ENCODE data around the gene TLK1. TPM values are rescaled to one million over a fixed set of nuclear protein-coding genes. Genes with fewer than 3 reads are reported as not detected.

Gene TLK1
- total and polyA plus RNA-seq, 2 experiments from 2014 or later, result 41.2 to 45.0 TPM

GRCh38 chr2:170996316-170996715 is 164.4 kb downstream of the TLK1 start:
- no peaks in the 10 kb centered on the region for H3F3A ChIP-seq (replicated peaks; ENCODE audit: low read depth)
- peaks cover 16% of the 10 kb centered on the region; the same call in 1 of the 2 replicates for H3K36me3 ChIP-seq (ENCODE audit: insufficient read depth)
- no peak overlapping the region for H3K4me3 Mint-ChIP-seq
- peaks cover 3% of the 10 kb centered on the region; the same call in 2 of the 3 replicates for H3K4me1 Mint-ChIP-seq
- H2AFZ ChIP-seq, result no peak overlapping the region
- no peak for ATAC-seq
- H3K27me3 ChIP-seq (ENCODE audit: insufficient read depth), result no peaks in the 10 kb centered on the region
- H3K9me3 Mint-ChIP-seq, result no peaks in the 10 kb centered on the region
- no peak for DNase-seq (ENCODE audit: low spot score)
- H3K4me1 ChIP-seq (ENCODE audit: insufficient read depth), result no peaks in the 10 kb centered on the region
- peaks cover 61% of the 10 kb centered on the region for H3K36me3 Mint-ChIP-seq (ENCODE audit: low read depth)
- H3K4me2 ChIP-seq, result no peak overlapping the region
- H3K27me3 Mint-ChIP-seq (ENCODE audit: insufficient read depth, low read depth, poor library complexity), result no peaks in the 10 kb centered on the region
- no peaks in the 10 kb centered on the region; the same call in 1 of the 2 replicates for H4K20me1 ChIP-seq (replicated peaks; ENCODE audit: insufficient read depth)
- H3K27ac Mint-ChIP-seq, result 0 out of 2 replicates have a peak overlapping the region, but pooled peaks have one; percentile 12
- TF ChIP-seq ZNF331 (CRISPR knock-in tag; IDR thresholded peaks at IDR 0.05; ENCODE audit: low read depth), result no peak
- no peak for TF ChIP-seq ZNF462 (CRISPR knock-in tag; IDR thresholded peaks at IDR 0.05)
- no peak for TF ChIP-seq JUNB (IDR thresholded peaks at IDR 0.05; ENCODE audit: unreplicated experiment)
- TF ChIP-seq CTCF (conservative IDR thresholded peaks at IDR 0.05; ENCODE audit: low read depth in 2 of 2), result no peak
- TF ChIP-seq REST (IDR thresholded peaks at IDR 0.05; ENCODE audit: unreplicated experiment), result peak; percentile 21
- no peak for TF ChIP-seq STAT1 (IDR thresholded peaks at IDR 0.05; ENCODE audit: unreplicated experiment)
- TF ChIP-seq ETS1 (IDR thresholded peaks at IDR 0.05), result no peak
- TF ChIP-seq NANOG (IDR thresholded peaks at IDR 0.05; ENCODE audit: borderline replicate concordance), result no peak
- no peak for TF ChIP-seq CREB1 (CRISPR knock-in tag; IDR thresholded peaks at IDR 0.05; ENCODE audit: low read depth)
- no peaks in the 10 kb centered on the region for H3K9me2 ChIP-seq (ENCODE audit: insufficient read depth)
- peak overlapping the region; percentile 7; the same call in 1 of the 2 replicates for H3K27ac ChIP-seq (ENCODE audit: low read depth)
- no peak overlapping the region for H3K4me3 ChIP-seq
- no peaks in the 10 kb centered on the region for H3K79me2 ChIP-seq (replicated peaks; ENCODE audit: insufficient read depth)
